Activated T-cell treated with anti-CD3 and anti-CD28 coated beads, Interleukin-2, amount 50 U/mL, for 72 hours (primary cell): ENCODE measurements around the gene BIK. TPM values are rescaled to one million over a fixed set of nuclear protein-coding genes. Genes with fewer than 3 reads are reported as not detected.

Experiments
- ATAC-seq, 2 donors: fragments of 150-1000 bp; cut with Tn5 transposase; replicated peaks in 1 of 2; 2 replicates each; pipeline ENCODE4 v1.10.0; 2021; ENCODE audit warnings: moderate library complexity in 2 of 2, mild to moderate bottlenecking in 1 of 2
- DNase-seq, 2 donors: peaks; one replicate each; pipeline ENCODE4 v3.0.0; 2021 to 2022; ENCODE audit warnings: mixed read lengths in 1 of 2
- H3K27ac Mint-ChIP-seq: one replicate; pipeline ENCODE4 v1.8.0; 2022; ENCODE audit warnings: mild to moderate bottlenecking, moderate library complexity, mixed read lengths
- H3K27me3 Mint-ChIP-seq: one replicate; pipeline ENCODE4 v1.8.0; 2022; ENCODE audit warnings: low read depth, mixed read lengths
- H3K36me3 Mint-ChIP-seq, 2 donors: one replicate each; pipeline ENCODE4 v1.8.0; 2022; ENCODE audit warnings: mixed read lengths in 2 of 2, mild to moderate bottlenecking in 1 of 2; ENCODE audit not compliant: insufficient read depth in 2 of 2
- H3K4me1 Mint-ChIP-seq: one replicate; pipeline ENCODE4 v1.8.0; 2022; ENCODE audit warnings: low read depth, mixed read lengths
- H3K4me3 Mint-ChIP-seq, 2 donors: one replicate each; pipeline ENCODE4 v1.8.0; 2022; ENCODE audit warnings: mild to moderate bottlenecking in 2 of 2, mixed read lengths in 2 of 2, moderate library complexity in 2 of 2
- H3K9me3 Mint-ChIP-seq, 2 donors: one replicate each; pipeline ENCODE4 v1.8.0; 2022; ENCODE audit warnings: mixed read lengths in 2 of 2
- total RNA-seq, 2 donors: library from RNA; stranded (reverse); gene quantifications; one replicate each; pipeline ENCODE4 v1.2.3, GENCODE V29; 2022

Gene BIK
- total RNA-seq, 2 donors from 2014 or later, result 3.2 to 5.0 TPM

GRCh38 chr22:43173976-43174720 is 63.6 kb downstream of the BIK start:
- ATAC-seq, result no peak
- Mint-ChIP-seq H3K27me3 (no peaks in the 10 kb centered on the region), H3K9me3 (no peaks in the 10 kb centered on the region), H3K4me1 (no peaks in the 10 kb centered on the region), H3K36me3 (peaks cover 5 to 11% of the 10 kb centered on the region in 2 donors), H3K4me3 (no peak overlapping the region), H3K27ac (no peak overlapping the region)
- no peak for DNase-seq

GRCh38 chr22:43174941-43175531 is 64.5 kb downstream of the BIK start:
- DNase-seq (no peak), ATAC-seq (no peak)
- H3K27me3 Mint-ChIP-seq, result no peaks in the 10 kb centered on the region
- no peaks in the 10 kb centered on the region for H3K9me3 Mint-ChIP-seq
- no peak overlapping the region for H3K27ac Mint-ChIP-seq
- H3K4me3 Mint-ChIP-seq, result no peak overlapping the region
- H3K36me3 Mint-ChIP-seq, result peaks cover 5 to 11% of the 10 kb centered on the region in 2 donors
- H3K4me1 Mint-ChIP-seq, result no peaks in the 10 kb centered on the region

DNA sequence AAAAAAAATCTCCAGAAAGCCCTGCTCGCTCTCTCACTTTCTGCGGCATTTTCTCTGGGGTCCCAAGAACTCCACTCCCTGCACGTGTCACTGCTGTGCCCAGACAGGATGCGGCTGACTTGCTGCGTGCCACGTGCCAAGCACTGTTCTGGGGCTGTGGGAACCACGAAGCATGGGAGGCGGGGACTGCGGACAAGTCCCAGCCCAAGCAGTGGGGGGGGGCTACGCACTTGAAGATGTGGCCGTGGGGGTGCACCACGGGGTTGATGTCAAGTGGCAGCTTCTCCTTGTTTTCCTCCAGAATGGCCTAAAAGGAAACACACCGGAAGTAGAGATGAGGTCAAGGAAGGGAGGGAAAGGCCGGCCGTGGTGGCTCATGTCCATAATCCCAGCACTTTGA is 65.5 kb downstream of the BIK start:
- ATAC-seq (no peak), DNase-seq (no peak)
- Mint-ChIP-seq H3K27ac (no peak overlapping the region), H3K4me1 (no peaks in the 10 kb centered on the region), H3K9me3 (no peaks in the 10 kb centered on the region), H3K36me3 (peaks cover 5 to 13% of the 10 kb centered on the region in 2 donors), H3K4me3 (no peak overlapping the region), H3K27me3 (no peaks in the 10 kb centered on the region)

- DNase-seq (no peak), ATAC-seq (no peak)
- H3K27me3 Mint-ChIP-seq, result no peaks in the 10 kb centered on the region
- H3K4me3 Mint-ChIP-seq, result no peak overlapping the region
- no peak overlapping the region for H3K27ac Mint-ChIP-seq
- peaks cover 6 to 13% of the 10 kb centered on the region in 2 donors for H3K36me3 Mint-ChIP-seq
- no peaks in the 10 kb centered on the region for H3K4me1 Mint-ChIP-seq
- H3K9me3 Mint-ChIP-seq, result no peaks in the 10 kb centered on the region
Measured at GRCh38 chr22:43177479-43177878, 66.9 kb downstream of the BIK start.

Other genes starting within 250 kb of the BIK start
- 10 to 100 TPM; 28.8 to 31.3 TPM for gene PACSIN2, start 95.6 kb upstream of the BIK start, total RNA-seq
- 10 to 100 TPM; 11.0 to 11.7 TPM for gene TTLL1, start 21.4 kb upstream of the BIK start, total RNA-seq
- gene MCAT, start 32.6 kb downstream of the BIK start, total RNA-seq, result 1 to 10 TPM; 6.7 to 9.7 TPM
- 10 to 100 TPM; 61.5 to 93.8 TPM for gene TSPO, start 40.8 kb downstream of the BIK start, total RNA-seq
- 10 to 100 TPM; 37.7 to 45.0 TPM for gene TTLL12, start 76.4 kb downstream of the BIK start, total RNA-seq
- gene SCUBE1, start 232.6 kb downstream of the BIK start, total RNA-seq, result under 1 TPM in 1 of 2 donors, not detected in 1; 0.14 TPM